Muscle of arm (tissue), 12 donors: Measurements from ENCODE around the gene BMI1. TPM values are rescaled to one million over a fixed set of nuclear protein-coding genes. Genes with fewer than 3 reads are reported as not detected.
A peak's percentile ranks its signal among the peaks of the same experiment; 100 is the strongest.

Experiments
- DNase-seq: peaks from one replicate; pipeline ENCODE4 v3.0.0-alpha.2; 2013
- polyA plus RNA-seq, 12 donors: library from polyadenylated mRNA; unstranded; fragments of 120-200 nt; gene quantifications; one replicate each; pipeline ENCODE4 v1.2.1, GENCODE V29; 2013; ENCODE audit not compliant: insufficient read length in 12 of 12

The BMI1 gene
- polyA plus RNA-seq, 12 donors: 47.2 to 79.4 (median 61.5) TPM; not detected in 1

- DNase-seq: no peak
These were observed 44.3 kb downstream of the BMI1 start for GRCh38 chr10:22365233-22365632.

- no peak for DNase-seq
These were observed 44.9 kb downstream of the BMI1 start for GRCh38 chr10:22365644-22366434.

GRCh38 chr10:22366435-22366703 is 45.5 kb downstream of the BMI1 start:
- DNase-seq: no peak

GRCh38 chr10:22366771-22367170 is 45.9 kb downstream of the BMI1 start:
- no peak for DNase-seq

- DNase-seq: no peak
These were observed 46.6 kb downstream of the BMI1 start for GRCh38 chr10:22367471-22367870.

- DNase-seq: no peak
These were observed 47.5 kb downstream of the BMI1 start for GRCh38 chr10:22368402-22368801.

- no peak for DNase-seq
These were observed 48.1 kb downstream of the BMI1 start for GRCh38 chr10:22368981-22369380.

- DNase-seq: no peak
These were observed 48.7 kb downstream of the BMI1 start for GRCh38 chr10:22369434-22370072.

- DNase-seq: no peak
These were observed 49.4 kb downstream of the BMI1 start for GRCh38 chr10:22370320-22370719.

- DNase-seq: no peak
These were observed 51.4 kb downstream of the BMI1 start for GRCh38 chr10:22372298-22372697.

- DNase-seq: peak; percentile 16
These were observed 52.0 kb downstream of the BMI1 start for GRCh38 chr10:22372917-22373316.

GRCh38 chr10:22374489-22375126 is 53.7 kb downstream of the BMI1 start:
- DNase-seq: no peak

- DNase-seq: no peak
These were observed 58.2 kb downstream of the BMI1 start for GRCh38 chr10:22379059-22379458.

Other genes starting within 250 kb of the BMI1 start
- gene EBLN1, start 103.1 kb upstream of the BMI1 start, polyA plus RNA-seq: under 1 TPM in 1 of 12 donors, not detected in 11; 0.09 TPM
- gene COMMD3, start 4.7 kb upstream of the BMI1 start, polyA plus RNA-seq: 10 to 100 TPM in 11 of 12 donors, not detected in 1; 57.8 to 83.9 (median 76.1) TPM
- gene SPAG6, start 24.4 kb downstream of the BMI1 start, polyA plus RNA-seq: 10 to 100 TPM in 2 of 12 donors, 1 to 10 TPM in 8, not detected in 2; 2.6 to 13.1 (median 6.3) TPM